Gastrocnemius medialis (tissue), 4 donors: Measurements from ENCODE around the gene GNAO1. TPM values are rescaled to one million over a fixed set of nuclear protein-coding genes. Genes with fewer than 3 reads are reported as not detected.

Experiments used
- ATAC-seq, 2 donors: fragments of 150-250 bp; one replicate each; pipeline ENCODE4 v1.9.1; 2016
- DNase-seq, 2 donors: peaks; one replicate each; pipeline ENCODE4 v3.0.0-alpha.2; 2019
- H3K27ac ChIP-seq, 4 donors: fragments of 200-600 bp; sonication (generic); 1 replicate in 1 of 4; 2 replicates in 3 of 4; pipeline ENCODE4 v1.5.1; 2016 to 2018; ENCODE audit warnings: mild to moderate bottlenecking in 2 of 4, moderate library complexity in 1 of 4
- H3K27me3 ChIP-seq, 3 donors: fragments of 200-600 bp; sonication (generic) in 2 of 3; 1 replicate in 1 of 3; 2 replicates in 2 of 3; pipeline versions ENCODE4 v1.5.1 to v1.6.0; 2016 to 2019; ENCODE audit warnings: mild to moderate bottlenecking in 1 of 3, moderate library complexity in 1 of 3
- H3K36me3 ChIP-seq, 2 donors: fragments of 200-600 bp; sonication (generic) in 1 of 2; one replicate each; pipeline ENCODE4 v1.5.1; 2017 to 2018
- H3K4me1 ChIP-seq, 2 donors: fragments of 200-600 bp; sonication (generic) in 1 of 2; one replicate each; pipeline ENCODE4 v1.5.1; 2016 to 2017; ENCODE audit warnings: mild to moderate bottlenecking in 2 of 2
- H3K4me3 ChIP-seq, 4 donors: fragments of 200-600 bp; sonication (generic) in 3 of 4; 1 replicate in 1 of 4; 2 replicates in 3 of 4; pipeline ENCODE4 v1.5.1; 2016 to 2019; ENCODE audit warnings: mild to moderate bottlenecking in 2 of 4
- H3K9me3 ChIP-seq, 3 donors: fragments of 200-600 bp; sonication (generic) in 2 of 3; 1 replicate in 1 of 3; 2 replicates in 2 of 3; pipeline ENCODE4 v1.5.1; 2016 to 2019
- CTCF ChIP-seq, 5 experiments: fragments of 450-650 bp in 3 of 5; fragments of 200-600 bp in 2 of 5; sonication (generic) in 2 of 5; IDR thresholded peaks in 4 of 5; conservative IDR thresholded peaks in 1 of 5; 1 replicate in 4 of 5; 2 replicates in 1 of 5; pipeline ENCODE4 v1.5.1; 2016 to 2019; ENCODE audit warnings: antibody characterized with exemption in 5 of 5, mild to moderate bottlenecking in 3 of 5, moderate library complexity in 3 of 5
- POLR2A ChIP-seq, 2 donors: fragments of 450-650 bp; IDR thresholded peaks; one replicate each; pipeline ENCODE4 v1.6.1; 2017; ENCODE audit warnings: antibody characterized with exemption in 2 of 2, mild to moderate bottlenecking in 2 of 2, moderate library complexity in 2 of 2
- in situ Hi-C, 4 donors: fragments of 200-750 bp; cut with MboI; loops; one replicate each; pipeline versions ENCODE4 v1.15.0 to v1.8.0; 2017; ENCODE audit warnings: low sequenced_read_pairs in 4 of 4
- intact Hi-C: fragments of 100-400 bp; cut with DNase I; formaldehyde crosslinking; loops from one replicate; pipeline ENCODE4 v1.15.1; 2023; ENCODE audit warnings: low total_unique reads
- total RNA-seq, 4 donors: library from RNA; depleted of rRNA; stranded (reverse); fragments of >200 nt; gene quantifications; one replicate each; pipeline versions ENCODE4 v1.1.0 to v1.2.3, GENCODE V29; 2016

The GNAO1 gene
- total RNA-seq, 4 donors from 2014 or later: 0.25 to 2.0 (median 0.79) TPM

DNA sequence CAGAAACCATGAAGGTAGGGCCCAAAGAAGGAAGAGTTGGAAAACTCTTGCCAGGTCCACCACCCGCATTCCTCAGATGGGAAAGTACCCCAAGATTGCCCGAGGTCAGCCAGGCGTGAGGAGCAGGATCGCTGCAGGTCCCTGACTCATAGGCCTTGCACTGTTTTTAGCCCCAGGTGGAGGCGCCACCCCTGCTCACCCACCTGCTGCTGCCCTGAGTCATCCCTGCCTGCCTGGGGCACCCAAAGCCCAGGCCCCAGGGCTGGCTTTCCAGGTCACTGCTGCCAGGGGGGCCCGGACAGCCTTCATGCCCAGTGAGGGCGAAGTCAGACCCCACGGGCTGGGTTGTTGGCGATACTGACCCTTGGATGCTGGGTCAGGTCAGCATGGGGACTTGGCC lies 133.1 kb downstream of the GNAO1 start:
- Histone ChIP-seq H3K36me3 (no peaks in the 10 kb centered on the region), H3K4me1 (no peaks in the 10 kb centered on the region), H3K9me3 (no peaks in the 10 kb centered on the region), H3K27ac (no peak overlapping the region), H3K4me3 (no peak overlapping the region), H3K27me3 (no peaks in the 10 kb centered on the region)
- intact Hi-C loops (no loop called here), in situ Hi-C loops (loop anchor here in 1 of 4 donors (25.0 kb wide), 1 partner anchor 612 kb away; no protein-coding TSS in a partner anchor)
- DNase-seq (no peak), ATAC-seq (no peak)
- no peak for TF ChIP-seq CTCF (IDR thresholded peaks at IDR 0.05 in 4 of 5, conservative IDR thresholded peaks at IDR 0.05 in 1 of 5)
- TF ChIP-seq POLR2A (IDR thresholded peaks at IDR 0.05): no peak

- DNase-seq: no peak
- Histone ChIP-seq H3K4me3 (no peak overlapping the region), H3K36me3 (no peaks in the 10 kb centered on the region), H3K27ac (no peak overlapping the region), H3K27me3 (no peaks in the 10 kb centered on the region), H3K4me1 (no peaks in the 10 kb centered on the region), H3K9me3 (no peaks in the 10 kb centered on the region)
- no peak for TF ChIP-seq CTCF (IDR thresholded peaks at IDR 0.05 in 4 of 5, conservative IDR thresholded peaks at IDR 0.05 in 1 of 5)
- no peak for TF ChIP-seq POLR2A (IDR thresholded peaks at IDR 0.05)
- in situ Hi-C loops (no loop called here), intact Hi-C loops (no loop called here)
- ATAC-seq: no peak
Measured at GRCh38 chr16:56325956-56326355, 134.7 kb downstream of the GNAO1 start.

DNA sequence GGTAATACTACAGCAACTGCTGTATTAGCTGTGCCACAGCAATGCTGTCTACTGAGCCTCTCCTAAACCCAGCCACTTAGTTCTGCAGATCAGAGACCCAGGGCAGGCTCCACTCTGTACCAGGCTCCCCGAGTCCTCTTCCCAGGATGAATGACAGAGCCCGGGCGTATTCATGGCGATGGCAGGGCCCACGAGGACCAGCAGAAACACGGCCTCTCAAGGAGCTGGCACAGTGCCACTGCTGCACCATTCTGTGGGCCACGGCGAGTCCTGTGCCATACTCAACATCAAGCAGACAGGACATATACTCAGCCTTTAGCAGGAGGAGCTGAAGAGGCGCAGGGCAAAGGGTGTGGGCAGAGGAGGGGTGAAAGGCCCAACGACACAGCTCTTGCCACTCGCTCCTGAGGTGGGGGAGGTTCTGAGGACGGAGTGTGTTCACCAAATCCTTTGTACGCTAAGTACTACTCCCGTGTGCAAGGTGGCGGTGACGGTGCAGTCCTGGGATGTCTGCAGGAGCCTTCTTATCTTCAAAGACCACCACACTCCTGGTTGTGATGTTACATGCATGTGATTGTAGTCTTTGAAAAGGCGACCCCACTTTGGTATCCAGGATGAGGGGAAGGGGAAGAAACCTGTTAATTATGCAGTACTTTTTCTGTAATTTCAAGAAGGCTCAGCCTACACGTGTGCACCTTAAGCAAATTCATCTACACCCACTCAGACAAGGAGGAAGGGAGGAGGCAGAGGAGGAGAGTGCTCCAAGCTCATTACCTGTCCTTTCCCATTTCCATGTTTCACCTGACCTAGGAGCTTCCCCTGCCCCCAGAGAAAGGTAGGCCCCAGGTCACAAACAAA lies 136.0 kb downstream of the GNAO1 start:
- Histone ChIP-seq H3K27ac (no peak overlapping the region), H3K27me3 (no peaks in the 10 kb centered on the region)
- in situ Hi-C loops: no loop called here

GRCh38 chr16:56327929-56328258 lies 136.6 kb downstream of the GNAO1 start:
- intact Hi-C loops (no loop called here), in situ Hi-C loops (no loop called here)
- H3K27me3 ChIP-seq: no peaks in the 10 kb centered on the region
- DNase-seq (no peak), ATAC-seq (no peak)
- no peak for TF ChIP-seq POLR2A (IDR thresholded peaks at IDR 0.05)
- TF ChIP-seq CTCF (IDR thresholded peaks at IDR 0.05 in 4 of 5, conservative IDR thresholded peaks at IDR 0.05 in 1 of 5): no peak
- no peaks in the 10 kb centered on the region for H3K36me3 ChIP-seq
- no peaks in the 10 kb centered on the region for H3K9me3 ChIP-seq
- H3K27ac ChIP-seq: no peak overlapping the region
- no peak overlapping the region for H3K4me3 ChIP-seq
- H3K4me1 ChIP-seq: no peaks in the 10 kb centered on the region

More for the DNA sequence above, 136.0 kb downstream of the GNAO1 start:
- no peak for ATAC-seq
- Histone ChIP-seq H3K9me3 (no peaks in the 10 kb centered on the region), H3K36me3 (no peaks in the 10 kb centered on the region), H3K4me3 (no peak overlapping the region), H3K4me1 (no peaks in the 10 kb centered on the region)
- no peak for DNase-seq
- intact Hi-C loops: no loop called here
- no peak for TF ChIP-seq POLR2A (IDR thresholded peaks at IDR 0.05)
- no peak for TF ChIP-seq CTCF (IDR thresholded peaks at IDR 0.05 in 4 of 5, conservative IDR thresholded peaks at IDR 0.05 in 1 of 5)
